H9 (cell line): ENCODE data around the gene SLC27A6. TPM values are rescaled to one million over a fixed set of nuclear protein-coding genes. Genes with fewer than 3 reads are reported as not detected.

Experiments used
- DNase-seq: peaks from one replicate; pipeline ENCODE4 v3.0.0-alpha.2; 2017
- H2AFZ ChIP-seq: one replicate; pipeline ENCODE4 v1.6.1; 2013; ENCODE audit warnings: mild to moderate bottlenecking, low read length, control low read depth, moderate library complexity
- H2AK5ac ChIP-seq: 2 replicates; pipeline ENCODE4 v1.6.1; 2013; ENCODE audit warnings: low read length, control low read depth, mixed read lengths; ENCODE audit not compliant: insufficient read length
- H2BK120ac ChIP-seq: one replicate; pipeline ENCODE4 v1.6.1; 2013; ENCODE audit warnings: low read depth, mild to moderate bottlenecking, low read length, control low read depth, inconsistent platforms; ENCODE audit not compliant: poor library complexity, severe bottlenecking
- H2BK12ac ChIP-seq: 2 replicates; pipeline ENCODE4 v1.6.1; 2013; ENCODE audit warnings: low read length, control low read depth, mixed read lengths, low read depth; ENCODE audit not compliant: insufficient read length
- H2BK15ac ChIP-seq: 2 replicates; pipeline ENCODE4 v1.6.1; 2013; ENCODE audit warnings: low read depth, low read length, control low read depth
- H2BK20ac ChIP-seq: one replicate; pipeline ENCODE4 v1.6.1; 2013; ENCODE audit warnings: low read depth, mild to moderate bottlenecking, low read length, control low read depth, inconsistent platforms; ENCODE audit not compliant: poor library complexity, severe bottlenecking
- H2BK5ac ChIP-seq: 2 replicates; pipeline ENCODE4 v1.6.1; 2013; ENCODE audit warnings: low read length, control low read depth, mixed read lengths; ENCODE audit not compliant: insufficient read length
- H3K14ac ChIP-seq: 2 replicates; pipeline ENCODE4 v1.6.1; 2013; ENCODE audit warnings: low read length, control low read depth; ENCODE audit not compliant: insufficient read depth
- H3K18ac ChIP-seq: 2 replicates; pipeline ENCODE4 v1.6.1; 2013; ENCODE audit warnings: low read depth, mild to moderate bottlenecking, mixed read lengths, low read length, control low read depth; ENCODE audit not compliant: insufficient read length
- H3K23ac ChIP-seq: 2 replicates; pipeline ENCODE4 v1.6.1; 2013; ENCODE audit warnings: low read length, control low read depth, mixed read lengths, low read depth; ENCODE audit not compliant: insufficient read length
- H3K23me2 ChIP-seq: 2 replicates; pipeline ENCODE4 v1.6.1; 2013; ENCODE audit warnings: low read depth, mild to moderate bottlenecking, mixed read lengths, low read length, control low read depth; ENCODE audit not compliant: insufficient read length, poor library complexity, severe bottlenecking
- H3K27ac ChIP-seq: 2 replicates; pipeline ENCODE4 v1.5.1; 2013; ENCODE audit warnings: low read length, control low read depth, mixed read lengths, low read depth; ENCODE audit not compliant: insufficient read length
- H3K27me3 ChIP-seq: 2 replicates; pipeline ENCODE4 v1.6.1; 2013; ENCODE audit warnings: low read length, control low read depth, inconsistent platforms; ENCODE audit not compliant: insufficient read depth
- H3K4ac ChIP-seq: 2 replicates; pipeline ENCODE4 v1.6.1; 2013; ENCODE audit warnings: low read depth, mild to moderate bottlenecking, control low read depth, inconsistent platforms, low read length, moderate library complexity
- H3K4me1 ChIP-seq: 2 replicates; pipeline ENCODE4 v1.6.1; 2013; ENCODE audit warnings: low read length, control low read depth, inconsistent platforms; ENCODE audit not compliant: insufficient read depth
- H3K4me2 ChIP-seq: 2 replicates; pipeline ENCODE4 v1.6.1; 2013; ENCODE audit warnings: low read length, control low read depth, mixed read lengths; ENCODE audit not compliant: insufficient read length, insufficient read depth
- H3K56ac ChIP-seq: 2 replicates; pipeline ENCODE4 v1.6.1; 2013; ENCODE audit warnings: low read depth, mild to moderate bottlenecking, mixed read lengths, low read length, control low read depth; ENCODE audit not compliant: insufficient read length
- H3K79me1 ChIP-seq: 2 replicates; pipeline ENCODE4 v1.6.1; 2013; ENCODE audit warnings: low read depth, mild to moderate bottlenecking, moderate library complexity, low read length, control low read depth, inconsistent platforms; ENCODE audit not compliant: insufficient read depth, poor library complexity, severe bottlenecking
- H3K79me2 ChIP-seq: 2 replicates; pipeline ENCODE4 v1.6.1; 2013; ENCODE audit warnings: low read length, control low read depth, inconsistent platforms; ENCODE audit not compliant: insufficient read depth
- H3K9ac ChIP-seq: 2 replicates; pipeline ENCODE4 v1.6.1; 2013; ENCODE audit warnings: low read length, control low read depth, mixed read lengths; ENCODE audit not compliant: insufficient read length; ENCODE audit errors: extremely low read depth
- H3K9me3 ChIP-seq: one replicate; pipeline ENCODE4 v1.6.1; 2013; ENCODE audit warnings: low read depth, low read length, inconsistent platforms; ENCODE audit not compliant: control insufficient read depth
- H3T11ph ChIP-seq: one replicate; pipeline ENCODE4 v1.6.1; 2013; ENCODE audit warnings: mild to moderate bottlenecking, low read length, control low read depth, inconsistent platforms
- H4K20me1 ChIP-seq: one replicate; pipeline ENCODE4 v1.6.1; 2013; ENCODE audit not compliant: control insufficient read depth, insufficient read length, insufficient read depth
- H4K5ac ChIP-seq: 2 replicates; pipeline ENCODE4 v1.6.1; 2013; ENCODE audit warnings: low read depth, mild to moderate bottlenecking, mixed read lengths, low read length, control low read depth; ENCODE audit not compliant: insufficient read length
- H4K8ac ChIP-seq: replicated peaks from 2 replicates; pipeline ENCODE4 v1.6.1; 2013; ENCODE audit warnings: low read length, control low read depth, mixed read lengths, low read depth; ENCODE audit not compliant: insufficient read length
- H4K91ac ChIP-seq: 2 replicates; pipeline ENCODE4 v1.6.1; 2013; ENCODE audit warnings: low read depth, mild to moderate bottlenecking, moderate library complexity, mixed read lengths, low read length, control low read depth; ENCODE audit not compliant: insufficient read length
- H3K27ac Mint-ChIP-seq, 3 experiments: 2 replicates in 2 of 3; 3 replicates in 1 of 3; pipeline ENCODE4 v1.8.0; 2020 to 2021; ENCODE audit warnings: mixed read lengths in 3 of 3, mild to moderate bottlenecking in 1 of 3, moderate library complexity in 1 of 3
- H3K27me3 Mint-ChIP-seq: 2 replicates; pipeline ENCODE4 v1.8.0; 2021; ENCODE audit warnings: low read depth, mild to moderate bottlenecking, moderate library complexity, mixed read lengths
- H3K36me3 Mint-ChIP-seq, 3 experiments: 2 replicates in 2 of 3; 3 replicates in 1 of 3; pipeline ENCODE4 v1.8.0; 2020 to 2021; ENCODE audit warnings: low read depth in 3 of 3, mixed read lengths in 3 of 3; ENCODE audit not compliant: insufficient read depth in 1 of 3
- H3K4me1 Mint-ChIP-seq, 2 experiments: 2 replicates each; pipeline ENCODE4 v1.8.0; 2020; ENCODE audit warnings: mixed read lengths in 2 of 2
- H3K4me3 Mint-ChIP-seq, 2 experiments: 2 replicates in 1 of 2; 3 replicates in 1 of 2; pipeline ENCODE4 v1.8.0; 2020 to 2021; ENCODE audit warnings: mild to moderate bottlenecking in 2 of 2, mixed read lengths in 2 of 2, moderate library complexity in 1 of 2
- H3K9me3 Mint-ChIP-seq, 2 experiments: 2 replicates in 1 of 2; 3 replicates in 1 of 2; pipeline ENCODE4 v1.8.0; 2020; ENCODE audit warnings: mild to moderate bottlenecking in 2 of 2, mixed read lengths in 2 of 2, moderate library complexity in 1 of 2
- CTCF ChIP-seq: fragments of 200-600 bp; sonication (generic); conservative IDR thresholded peaks from 3 replicates; pipeline ENCODE4 v1.8.0; 2021; ENCODE audit warnings: antibody characterized with exemption, mild to moderate bottlenecking
- WGBS: extraction: QIAGEN DNeasy Blood & Tissue Kit; methylation state at CpG from one replicate; pipeline ENCODE4 v1.1.7; 2013; ENCODE audit warnings: missing lambda C conversion rate, low lambda C conversion rate, mixed read lengths; ENCODE audit not compliant: insufficient read length; ENCODE audit errors: extremely low coverage; 5-methylcytosine and 5-hydroxymethylcytosine counted together
- total RNA-seq: library from RNA; stranded (reverse); gene quantifications from 2 replicates; pipeline ENCODE4 v1.2.1, GENCODE V29; 2021

SLC27A6 gene
- total RNA-seq, 1 experiment from 2014 or later, result 3.0 TPM

- no peak overlapping the region for H3K14ac ChIP-seq
- no peak overlapping the region for H4K8ac ChIP-seq
- H3K9ac ChIP-seq, result no peak overlapping the region
- no peak overlapping the region for H2AK5ac ChIP-seq
- no peak overlapping the region for H3K4me2 ChIP-seq
- H3K27me3 ChIP-seq, result no peaks in the 10 kb centered on the region
- H3K27me3 Mint-ChIP-seq, result no peaks in the 10 kb centered on the region
- no peak overlapping the region for H4K5ac ChIP-seq
- H3K27ac Mint-ChIP-seq, result no peak overlapping the region
- H4K91ac ChIP-seq, result no peak overlapping the region
- H3K4me1 Mint-ChIP-seq, result no peaks in the 10 kb centered on the region
- no peak overlapping the region for H3K4ac ChIP-seq
- H3K4me1 ChIP-seq, result no peaks in the 10 kb centered on the region
- no peaks in the 10 kb centered on the region for H3K9me3 ChIP-seq
- H3K79me1 ChIP-seq, result no peaks in the 10 kb centered on the region
- TF ChIP-seq CTCF, result no peak
- no peak overlapping the region for H2BK20ac ChIP-seq
- no peak overlapping the region for H3K4me3 Mint-ChIP-seq
- H3K23ac ChIP-seq, result no peak overlapping the region
- no peak overlapping the region for H3K18ac ChIP-seq
- H2BK12ac ChIP-seq, result no peak overlapping the region
- no peak overlapping the region for H2BK120ac ChIP-seq
- H3T11ph ChIP-seq, result no peak overlapping the region
- no peak overlapping the region for H2BK5ac ChIP-seq
- no peaks in the 10 kb centered on the region for H4K20me1 ChIP-seq
- DNase-seq, result no peak
- H2BK15ac ChIP-seq, result no peak overlapping the region
- H3K27ac ChIP-seq, result no peak overlapping the region
- H3K9me3 Mint-ChIP-seq, result no peaks in the 10 kb centered on the region
- no peak overlapping the region for H2AFZ ChIP-seq
- no peaks in the 10 kb centered on the region for H3K36me3 Mint-ChIP-seq
- H3K79me2 ChIP-seq, result no peaks in the 10 kb centered on the region
- no CpG with 5 or more reads among the region's 2 CpGs for WGBS
- H3K23me2 ChIP-seq, result no peaks in the 10 kb centered on the region
- no peak overlapping the region for H3K56ac ChIP-seq
These were observed 56.5 kb downstream of the SLC27A6 start for GRCh38 chr5:129021744-129022143.
